ENCODE data around the gene MT1B. TPM values are rescaled to one million over a fixed set of nuclear protein-coding genes. Genes with fewer than 3 reads are reported as not detected.
A peak's percentile ranks its signal among the peaks of the same experiment; 100 is the strongest.

MT1B gene
- total and polyA plus RNA-seq, 2 of the 13 experiments (the other 11 are each of a cell fraction or from before 2014, with no cell fraction given) = 0.89 TPM; not detected in 1

GRCh38 chr16:56631832-56632155 lies 19.9 kb upstream of the MT1B start (continued):
- TF ChIP-seq ZNF446 (CRISPR knock-in tag; IDR thresholded peaks at IDR 0.05) (no peak), MLXIP (CRISPR knock-in tag; IDR thresholded peaks at IDR 0.05; ENCODE audit: borderline replicate concordance) (no peak), NFE2L2 (IDR thresholded peaks at IDR 0.05; ENCODE audit: low read length) (no peak), IKZF1 (IDR thresholded peaks at IDR 0.05) (no peak), DRAP1 (CRISPR knock-in tag; IDR thresholded peaks at IDR 0.05) (no peak), ZBTB3 (CRISPR knock-in tag; IDR thresholded peaks at IDR 0.05; ENCODE audit: borderline replicate concordance, low read depth) (no peak), SRSF4 (IDR thresholded peaks at IDR 0.05; ENCODE audit: low read depth, low read length, poor library complexity, severe bottlenecking) (no peak), MAFF (IDR thresholded peaks at IDR 0.05; ENCODE audit: low read depth, low read length) (no peak), ZBTB26 (CRISPR knock-in tag; IDR thresholded peaks at IDR 0.05; ENCODE audit: borderline replicate concordance) (0 out of 2 replicates have a peak, but pooled peaks have one; percentile 16), ZBTB38 (CRISPR knock-in tag; IDR thresholded peaks at IDR 0.05) (no peak), SP4 (CRISPR knock-in tag; IDR thresholded peaks at IDR 0.05) (no peak), SIN3A (IDR thresholded peaks at IDR 0.05; ENCODE audit: borderline replicate concordance, low read depth, low read length) (no peak), REPIN1 (CRISPR knock-in tag; IDR thresholded peaks at IDR 0.05; ENCODE audit: borderline replicate concordance, low read depth) (no peak), ZNF879 (CRISPR knock-in tag; IDR thresholded peaks at IDR 0.05) (no peak), PHF20 (CRISPR knock-in tag; IDR thresholded peaks at IDR 0.05) (no peak), NR0B2 (CRISPR knock-in tag; IDR thresholded peaks at IDR 0.05) (no peak), ZNF230 (CRISPR knock-in tag; IDR thresholded peaks at IDR 0.05) (no peak)
- TF ChIP-seq, protein P1, sequence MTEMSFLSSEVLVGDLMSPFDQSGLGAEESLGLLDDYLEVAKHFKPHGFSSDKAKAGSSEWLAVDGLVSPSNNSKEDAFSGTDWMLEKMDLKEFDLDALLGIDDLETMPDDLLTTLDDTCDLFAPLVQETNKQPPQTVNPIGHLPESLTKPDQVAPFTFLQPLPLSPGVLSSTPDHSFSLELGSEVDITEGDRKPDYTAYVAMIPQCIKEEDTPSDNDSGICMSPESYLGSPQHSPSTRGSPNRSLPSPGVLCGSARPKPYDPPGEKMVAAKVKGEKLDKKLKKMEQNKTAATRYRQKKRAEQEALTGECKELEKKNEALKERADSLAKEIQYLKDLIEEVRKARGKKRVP (CRISPR knock-in tag; IDR thresholded peaks at IDR 0.05) = no peak
- TF ChIP-seq, protein P2, sequence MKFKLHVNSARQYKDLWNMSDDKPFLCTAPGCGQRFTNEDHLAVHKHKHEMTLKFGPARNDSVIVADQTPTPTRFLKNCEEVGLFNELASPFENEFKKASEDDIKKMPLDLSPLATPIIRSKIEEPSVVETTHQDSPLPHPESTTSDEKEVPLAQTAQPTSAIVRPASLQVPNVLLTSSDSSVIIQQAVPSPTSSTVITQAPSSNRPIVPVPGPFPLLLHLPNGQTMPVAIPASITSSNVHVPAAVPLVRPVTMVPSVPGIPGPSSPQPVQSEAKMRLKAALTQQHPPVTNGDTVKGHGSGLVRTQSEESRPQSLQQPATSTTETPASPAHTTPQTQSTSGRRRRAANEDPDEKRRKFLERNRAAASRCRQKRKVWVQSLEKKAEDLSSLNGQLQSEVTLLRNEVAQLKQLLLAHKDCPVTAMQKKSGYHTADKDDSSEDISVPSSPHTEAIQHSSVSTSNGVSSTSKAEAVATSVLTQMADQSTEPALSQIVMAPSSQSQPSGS (CRISPR knock-in tag; IDR thresholded peaks at IDR 0.05) = no peak
- TF ChIP-seq, protein P3, sequence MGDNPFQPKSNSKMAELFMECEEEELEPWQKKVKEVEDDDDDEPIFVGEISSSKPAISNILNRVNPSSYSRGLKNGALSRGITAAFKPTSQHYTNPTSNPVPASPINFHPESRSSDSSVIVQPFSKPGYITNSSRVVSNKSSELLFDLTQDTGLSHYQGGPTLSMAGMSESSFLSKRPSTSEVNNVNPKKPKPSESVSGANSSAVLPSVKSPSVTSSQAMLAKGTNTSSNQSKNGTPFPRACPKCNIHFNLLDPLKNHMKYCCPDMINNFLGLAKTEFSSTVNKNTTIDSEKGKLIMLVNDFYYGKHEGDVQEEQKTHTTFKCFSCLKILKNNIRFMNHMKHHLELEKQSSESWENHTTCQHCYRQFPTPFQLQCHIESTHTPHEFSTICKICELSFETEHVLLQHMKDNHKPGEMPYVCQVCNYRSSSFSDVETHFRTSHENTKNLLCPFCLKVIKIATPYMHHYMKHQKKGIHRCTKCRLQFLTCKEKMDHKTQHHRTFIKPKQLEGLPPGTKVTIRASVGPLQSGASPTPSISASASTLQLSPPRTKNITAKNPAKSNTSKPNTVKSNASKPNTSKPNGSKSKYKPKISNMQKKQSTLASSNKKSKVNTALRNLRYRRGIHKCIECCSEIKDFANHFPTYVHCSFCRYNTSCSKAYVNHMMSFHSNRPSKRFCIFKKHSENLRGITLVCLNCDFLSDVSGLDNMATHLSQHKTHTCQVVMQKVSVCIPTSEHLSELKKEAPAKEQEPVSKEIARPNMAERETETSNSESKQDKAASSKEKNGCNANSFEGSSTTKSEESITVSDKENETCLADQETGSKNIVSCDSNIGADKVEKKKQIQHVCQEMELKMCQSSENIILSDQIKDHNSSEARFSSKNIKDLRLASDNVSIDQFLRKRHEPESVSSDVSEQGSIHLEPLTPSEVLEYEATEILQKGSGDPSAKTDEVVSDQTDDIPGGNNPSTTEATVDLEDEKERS (CRISPR knock-in tag; IDR thresholded peaks at IDR 0.05) = 0 out of 2 replicates have a peak, but pooled peaks have one; percentile 64
